ENCODE data around the gene PID1.
"Not testable (repeated sequence)": the region's sequence is repeated elsewhere in the genome, so short reads cannot be mapped to it uniquely, and the experiment has no call there.

PID1 gene

GRCh38 chr2:229206548-229206947 is 64.5 kb downstream of the PID1 start:
- DNase-seq = no peak

- no peak for DNase-seq
These were observed 65.4 kb downstream of the PID1 start for GRCh38 chr2:229205704-229206103.

GRCh38 chr2:229202646-229203045 is 68.4 kb downstream of the PID1 start:
- no peak for DNase-seq

GRCh38 chr2:229201521-229201920 is 69.6 kb downstream of the PID1 start:
- DNase-seq = no peak

GRCh38 chr2:229199267-229199666 is 71.8 kb downstream of the PID1 start:
- DNase-seq = no peak

- no peak for DNase-seq
These were observed 74.6 kb downstream of the PID1 start for GRCh38 chr2:229196448-229196847.

- DNase-seq = no peak
These were observed 75.6 kb downstream of the PID1 start for GRCh38 chr2:229195346-229195947.

GRCh38 chr2:229193281-229193680 is 77.8 kb downstream of the PID1 start:
- no peak for DNase-seq

- no peak for DNase-seq
These were observed 79.7 kb downstream of the PID1 start for GRCh38 chr2:229191413-229191812.

GRCh38 chr2:229187123-229187522 is 84.0 kb downstream of the PID1 start:
- not testable (repeated sequence) for DNase-seq

GRCh38 chr2:229181641-229182040 is 89.4 kb downstream of the PID1 start:
- no peak for DNase-seq

GRCh38 chr2:229180658-229181057 is 90.4 kb downstream of the PID1 start:
- no peak for DNase-seq

GRCh38 chr2:229179628-229180027 is 91.5 kb downstream of the PID1 start:
- DNase-seq = no peak

GRCh38 chr2:229178706-229179105 is 92.4 kb downstream of the PID1 start:
- DNase-seq = no peak

GRCh38 chr2:229178117-229178516 is 93.0 kb downstream of the PID1 start:
- no peak for DNase-seq

- DNase-seq = no peak
These were observed 95.0 kb downstream of the PID1 start for GRCh38 chr2:229176136-229176535.

- DNase-seq = no peak
These were observed 95.6 kb downstream of the PID1 start for GRCh38 chr2:229175497-229175863.

- DNase-seq = peak; percentile 10
These were observed 96.1 kb downstream of the PID1 start for GRCh38 chr2:229174794-229175496.

- DNase-seq = no peak
These were observed 97.2 kb downstream of the PID1 start for GRCh38 chr2:229173825-229174359.

GRCh38 chr2:229170916-229171315 is 100.2 kb downstream of the PID1 start:
- DNase-seq = no peak

GRCh38 chr2:229170171-229170570 is 100.9 kb downstream of the PID1 start:
- DNase-seq = no peak

GRCh38 chr2:229169751-229170150 is 101.3 kb downstream of the PID1 start:
- no peak for DNase-seq

GRCh38 chr2:229164545-229165249 is 106.4 kb downstream of the PID1 start:
- no peak for DNase-seq

GRCh38 chr2:229163893-229164292 is 107.2 kb downstream of the PID1 start:
- DNase-seq = no peak

All from T1000 (cell line).